Small intestine (tissue), 7 donors: ENCODE measurements around the gene TTC33. TPM values are rescaled to one million over a fixed set of nuclear protein-coding genes. Genes with fewer than 3 reads are reported as not detected.

ENCODE experiments used
- DNase-seq, 2 donors: peaks; one replicate each; pipeline versions ENCODE4 v3.0.0 to v3.0.0-alpha.2; 2013
- FAIRE-seq: peaks from 2 replicates; lab custom pipeline; 2012; peaks lifted over from hg19 to GRCh38; lab: Jason Lieb, UNC
- H3K27ac ChIP-seq, 3 donors: one replicate each; pipeline ENCODE4 v1.5.1; 2013; ENCODE audit warnings: low read length in 2 of 3, mild to moderate bottlenecking in 2 of 3, control low read depth in 1 of 3, inconsistent platforms in 1 of 3, low read depth in 1 of 3, moderate library complexity in 1 of 3
- H3K27me3 ChIP-seq, 3 donors: one replicate each; pipeline ENCODE4 v1.6.1; 2013; ENCODE audit warnings: low read length in 3 of 3, inconsistent platforms in 1 of 3; ENCODE audit not compliant: control insufficient read depth in 3 of 3, insufficient read depth in 3 of 3
- H3K36me3 ChIP-seq, 3 donors: one replicate each; pipeline ENCODE4 v1.6.1; 2013; ENCODE audit warnings: low read length in 3 of 3, inconsistent platforms in 1 of 3, low read depth in 1 of 3, mild to moderate bottlenecking in 1 of 3, moderate library complexity in 1 of 3; ENCODE audit not compliant: control insufficient read depth in 3 of 3, insufficient read depth in 2 of 3
- H3K4me1 ChIP-seq, 3 donors: one replicate each; pipeline ENCODE4 v1.6.1; 2013; ENCODE audit warnings: low read length in 2 of 3, inconsistent platforms in 1 of 3, low read depth in 1 of 3, mild to moderate bottlenecking in 1 of 3, moderate library complexity in 1 of 3; ENCODE audit not compliant: control insufficient read depth in 3 of 3, insufficient read depth in 2 of 3
- H3K4me3 ChIP-seq, 3 donors: one replicate each; pipeline ENCODE4 v1.5.1; 2013; ENCODE audit warnings: low read length in 3 of 3, control low read depth in 1 of 3, inconsistent platforms in 1 of 3, low read depth in 1 of 3, mild to moderate bottlenecking in 1 of 3, moderate library complexity in 1 of 3
- H3K9me3 ChIP-seq, 2 donors: one replicate each; pipeline ENCODE4 v1.6.1; 2013; ENCODE audit warnings: low read depth in 1 of 2, low read length in 1 of 2; ENCODE audit not compliant: control insufficient read depth in 2 of 2, insufficient read depth in 1 of 2
- WGBS, 3 donors: extraction: QIAGEN DNeasy Blood & Tissue Kit; methylation state at CpG; one replicate each; pipeline ENCODE4 v1.1.7; 2013; 5-methylcytosine and 5-hydroxymethylcytosine counted together
- polyA plus RNA-seq, 4 donors: library from polyadenylated mRNA; stranded (reverse) in 3 of 4; unstranded in 1 of 4; fragments of 200-250 nt in 3 of 4; fragments of 120-200 nt in 1 of 4; gene quantifications; one replicate each; pipeline versions ENCODE4 v1.2.1 to v1.2.3, GENCODE V29; 2013
- donor health status: healthy with polysubstance abuse.
- donor health status: control.
- donor health status: control.
- donor health status: Bipolar disorder and iron deficiency.
- donor health status: healthy.

TTC33 gene
- polyA plus RNA-seq, 4 donors: 8.0 to 18.1 (median 8.9) TPM

DNA sequence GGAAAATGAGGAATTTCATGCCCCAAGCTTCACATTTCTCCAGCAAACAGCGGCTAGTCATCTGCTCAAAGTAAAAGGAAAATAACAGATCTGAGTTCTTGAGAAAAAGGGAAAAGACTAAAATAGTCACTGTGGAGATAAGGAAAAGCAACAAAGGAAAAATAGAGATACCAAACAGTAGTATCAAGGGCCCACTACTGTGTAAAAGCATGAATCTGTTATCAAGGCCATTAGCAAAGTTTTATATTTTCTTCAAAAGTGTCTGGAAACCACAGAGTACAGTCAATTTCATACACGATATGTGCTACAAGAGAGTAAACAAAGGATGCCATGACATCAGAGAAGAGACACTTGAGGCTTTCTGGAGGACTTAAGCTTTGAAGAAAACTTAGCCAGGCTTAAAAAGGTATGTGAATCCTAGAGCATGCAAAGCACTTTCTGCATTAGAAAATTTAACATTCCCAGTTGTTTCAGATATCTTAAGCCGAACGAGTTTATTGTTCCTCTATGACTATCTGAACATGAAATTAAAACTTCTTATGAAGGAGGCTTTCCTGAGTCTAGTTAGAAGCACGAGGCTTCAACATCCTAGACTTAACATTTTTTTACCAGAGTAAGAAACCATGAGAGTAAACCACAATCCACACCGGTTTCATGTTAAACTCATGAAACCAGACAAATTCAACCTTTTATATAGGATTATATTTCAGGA is 1.2 kb downstream of the TTC33 start:
- FAIRE-seq: no peak
- H3K36me3 ChIP-seq: peaks cover 0 to 6% (median 0%) of the 10 kb centered on the region in 3 donors
- peaks cover 0 to 10% (median 0%) of the 10 kb centered on the region in 3 donors for H3K4me1 ChIP-seq
- H3K27me3 ChIP-seq: no peaks in the 10 kb centered on the region
- H3K4me3 ChIP-seq: peak overlapping the region in 2 of 3 donors; percentile 84 to 91
- H3K9me3 ChIP-seq: peaks cover 0 to 2% of the 10 kb centered on the region in 2 donors
- H3K27ac ChIP-seq: peak overlapping the region in 2 of 3 donors; percentile 27 to 93
- peak in 1 of 2 donors; percentile 25 for DNase-seq
- 14 to 17% (median 17%) methylated on average over 6 of the region's 6 CpGs for WGBS, 3 donors

DNA sequence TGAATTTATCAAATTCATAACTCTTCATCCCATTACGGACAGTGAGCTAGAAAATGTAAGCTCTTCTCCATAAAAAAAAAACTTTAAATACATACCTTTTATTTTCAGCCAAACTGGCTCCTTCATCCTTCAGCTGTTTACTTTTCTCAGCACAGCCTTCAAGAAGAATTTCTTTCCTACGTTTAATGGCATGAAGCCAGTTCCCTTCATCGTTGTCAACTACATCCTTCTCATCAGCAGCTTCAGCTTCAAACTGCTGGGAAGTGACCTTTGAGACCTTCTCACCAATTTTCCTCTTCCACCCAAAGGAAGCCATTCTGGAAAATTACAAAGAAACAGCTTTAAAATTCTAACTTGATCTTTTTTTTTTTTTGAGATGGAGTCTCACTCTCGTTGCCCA is 9.1 kb downstream of the TTC33 start:
- 43 to 54% (median 48%) methylated on average over 4 of the region's 4 CpGs for WGBS, 3 donors
- Histone ChIP-seq H3K4me3 (no peak overlapping the region), H3K27me3 (no peaks in the 10 kb centered on the region), H3K4me1 (no peaks in the 10 kb centered on the region), H3K9me3 (peaks cover 0 to 2% of the 10 kb centered on the region in 2 donors), H3K27ac (no peak overlapping the region), H3K36me3 (peaks cover 0 to 5% (median 4%) of the 10 kb centered on the region in 3 donors)
- DNase-seq (no peak), FAIRE-seq (no peak)

DNA sequence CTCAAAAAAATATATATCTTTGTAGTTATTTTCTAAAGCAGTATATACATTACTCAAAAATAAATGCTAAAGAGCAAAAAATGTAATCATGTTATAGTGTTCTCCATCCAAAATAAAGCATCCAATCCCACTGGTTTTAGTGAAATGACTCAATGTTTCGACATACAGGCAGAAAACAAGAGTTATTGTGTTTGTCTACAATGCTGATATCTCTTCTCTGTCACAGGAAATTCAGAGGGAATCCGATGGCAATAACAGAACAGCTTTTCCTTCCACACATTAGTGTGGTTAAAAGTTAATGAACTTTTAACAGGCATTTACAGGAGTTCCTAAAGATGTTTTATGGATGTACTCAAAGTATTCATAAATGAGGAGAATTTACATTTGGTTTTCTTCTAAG is 12.0 kb downstream of the TTC33 start:
- no peak for FAIRE-seq
- no peak overlapping the region for H3K27ac ChIP-seq
- WGBS, 3 donors: 78 to 96% (median 92%) methylated on average over 2 of the region's 2 CpGs

GRCh38 chr5:40738502-40738901 is 17.3 kb downstream of the TTC33 start:
- Histone ChIP-seq H3K27ac (no peak overlapping the region), H3K36me3 (peaks cover 2 to 17% (median 10%) of the 10 kb centered on the region in 3 donors), H3K9me3 (peaks cover 0 to 11% of the 10 kb centered on the region in 2 donors), H3K4me3 (no peak overlapping the region), H3K4me1 (peaks cover 4 to 24% (median 7%) of the 10 kb centered on the region in 3 donors), H3K27me3 (no peaks in the 10 kb centered on the region)
- FAIRE-seq: no peak
- no peak for DNase-seq

More for the DNA sequence above, 12.0 kb downstream of the TTC33 start:
- Histone ChIP-seq H3K27me3 (no peaks in the 10 kb centered on the region), H3K36me3 (peaks cover 2 to 16% (median 13%) of the 10 kb centered on the region in 3 donors), H3K4me3 (no peak overlapping the region), H3K4me1 (no peaks in the 10 kb centered on the region), H3K9me3 (peaks cover 0 to 11% of the 10 kb centered on the region in 2 donors)
- DNase-seq: no peak

GRCh38 chr5:40736103-40736875 is 19.5 kb downstream of the TTC33 start:
- Histone ChIP-seq H3K27me3 (no peaks in the 10 kb centered on the region), H3K27ac (no peak overlapping the region)
- DNase-seq: peak; percentile 78 to 82

DNA sequence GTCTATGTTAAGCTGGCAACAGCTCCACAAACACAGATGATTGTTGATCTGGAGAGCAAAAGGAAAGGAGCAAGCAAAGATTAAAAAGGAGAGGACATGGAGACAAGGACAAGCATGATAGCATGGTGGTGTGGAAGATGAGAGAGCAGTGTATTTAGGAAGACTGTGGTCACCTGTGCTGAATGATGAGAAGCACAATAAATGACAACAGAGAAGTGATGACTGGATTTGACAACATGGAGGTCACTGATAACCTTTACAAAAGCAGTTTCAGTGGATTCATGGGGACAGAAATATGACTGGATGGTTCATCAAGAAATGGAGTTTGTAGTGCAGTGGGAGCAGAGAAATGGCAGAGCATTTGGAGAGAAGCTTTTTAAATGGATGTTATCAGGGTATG is 20.2 kb downstream of the TTC33 start:
- DNase-seq (no peak), FAIRE-seq (no peak)
- peaks cover 0 to 11% of the 10 kb centered on the region in 2 donors for H3K9me3 ChIP-seq
- peaks cover 2 to 11% (median 3%) of the 10 kb centered on the region in 3 donors for H3K36me3 ChIP-seq
- H3K27ac ChIP-seq: peak overlapping the region in 1 of 3 donors; percentile 80
- peaks cover 4 to 27% (median 9%) of the 10 kb centered on the region in 3 donors for H3K4me1 ChIP-seq
- H3K27me3 ChIP-seq: no peaks in the 10 kb centered on the region
- H3K4me3 ChIP-seq: no peak overlapping the region

More at GRCh38 chr5:40736103-40736875, 19.5 kb downstream of the TTC33 start:
- WGBS, 3 donors: 6 to 9% (median 7%) methylated on average over 1 of the region's 1 CpG
- no peak overlapping the region for H3K4me3 ChIP-seq
- H3K36me3 ChIP-seq: peaks cover 2 to 11% (median 5%) of the 10 kb centered on the region in 3 donors
- no peak for FAIRE-seq
- H3K9me3 ChIP-seq: peaks cover 0 to 11% of the 10 kb centered on the region in 2 donors
- peaks cover 4 to 27% (median 9%) of the 10 kb centered on the region in 3 donors for H3K4me1 ChIP-seq

DNA sequence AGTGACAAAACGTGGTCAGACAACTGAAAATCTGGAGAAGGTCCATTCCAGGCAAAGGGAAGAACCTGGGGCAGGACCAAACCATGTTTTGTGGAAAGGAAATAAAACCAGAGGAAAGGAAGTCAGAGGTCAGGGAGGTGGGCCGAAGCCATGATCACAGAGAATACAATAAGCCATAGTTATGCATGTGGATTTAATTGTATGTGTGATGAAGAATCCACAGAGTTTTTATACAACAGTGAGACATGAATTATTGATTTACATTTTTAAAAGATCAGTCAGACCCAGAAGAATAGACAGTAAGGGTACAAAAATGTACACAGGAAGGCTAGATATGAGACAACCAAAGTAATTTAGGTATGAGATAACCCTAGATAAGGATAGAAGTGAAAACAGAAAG is 20.8 kb downstream of the TTC33 start:
- FAIRE-seq (no peak), DNase-seq (no peak)
- peaks cover 4 to 27% (median 9%) of the 10 kb centered on the region in 3 donors for H3K4me1 ChIP-seq
- H3K27ac ChIP-seq: peak overlapping the region; percentile 26 to 80 (median 32)
- H3K4me3 ChIP-seq: no peak overlapping the region
- H3K9me3 ChIP-seq: peaks cover 0 to 6% of the 10 kb centered on the region in 2 donors
- 39 to 59% (median 53%) methylated on average over 2 of the region's 2 CpGs for whole genome bisulfite sequencing, 3 donors
- no peaks in the 10 kb centered on the region for H3K27me3 ChIP-seq
- H3K36me3 ChIP-seq: peaks cover 2 to 8% (median 3%) of the 10 kb centered on the region in 3 donors

DNA sequence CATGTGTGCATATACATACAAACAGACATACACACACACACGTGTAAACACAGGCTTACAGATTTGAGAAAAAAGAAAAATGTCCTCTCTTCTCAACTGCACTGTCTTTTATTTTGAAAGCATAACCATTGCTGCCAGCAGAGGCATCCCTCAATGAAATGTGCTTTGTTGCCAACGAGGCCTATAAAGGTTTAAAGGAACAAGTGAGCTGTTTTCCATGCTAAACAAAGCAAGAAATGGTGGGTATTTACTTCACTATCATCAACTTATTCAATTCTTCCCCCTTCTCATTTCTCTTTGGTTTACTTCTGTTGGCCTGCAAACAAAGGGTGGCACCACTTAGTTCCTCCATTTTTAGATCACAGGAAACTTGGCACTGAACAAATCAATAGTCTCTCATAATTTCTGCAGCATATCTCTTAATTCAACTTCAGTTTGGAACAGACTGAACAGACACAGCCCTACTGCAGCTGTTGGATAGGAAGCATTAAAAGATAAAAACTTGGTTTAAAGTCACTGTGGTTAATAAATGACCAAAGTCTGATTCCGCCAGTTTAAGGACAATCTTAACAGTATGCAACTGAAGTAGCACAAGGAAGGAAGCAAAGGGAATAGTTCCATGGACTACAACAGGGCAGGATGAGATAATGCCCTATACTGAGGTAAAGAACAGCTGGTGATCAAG is 21.7 kb downstream of the TTC33 start:
- Histone ChIP-seq H3K9me3 (peaks cover 0 to under 1% of the 10 kb centered on the region in 2 donors), H3K27me3 (no peaks in the 10 kb centered on the region), H3K36me3 (peaks cover 0 to 7% (median 0%) of the 10 kb centered on the region in 3 donors), H3K4me1 (peaks cover 4 to 27% (median 9%) of the 10 kb centered on the region in 3 donors), H3K4me3 (no peak overlapping the region), H3K27ac (peak overlapping the region in 2 of 3 donors; percentile 32 to 80)
- 12 to 39% (median 18%) methylated on average over 3 of the region's 3 CpGs for WGBS, 3 donors
- peak; percentile 83 to 95 for DNase-seq
- no peak for FAIRE-seq
